Tibial nerve (tissue), 4 donors: ENCODE results near the gene GSC. TPM values are rescaled to one million over a fixed set of nuclear protein-coding genes. Genes with fewer than 3 reads are reported as not detected.
"Not testable (repeated sequence)": the region's sequence is repeated elsewhere in the genome, so short reads cannot be mapped to it uniquely, and the experiment has no call there.

Experiments used
- DNase-seq, 2 donors: peaks; one replicate each; pipeline ENCODE4 v3.0.0-alpha.2; 2019; ENCODE audit warnings: low spot score in 2 of 2
- H3K27ac ChIP-seq, 4 donors: fragments of 200-600 bp; sonication (generic) in 3 of 4; one replicate each; pipeline ENCODE4 v1.5.1; 2017 to 2019; ENCODE audit warnings: mild to moderate bottlenecking in 1 of 4
- H3K27me3 ChIP-seq, 2 donors: fragments of 200-600 bp; sonication (generic) in 1 of 2; one replicate each; pipeline versions ENCODE4 v1.5.1 to v1.6.0; 2017 to 2019
- H3K36me3 ChIP-seq, 3 donors: fragments of 200-600 bp; sonication (generic); one replicate each; pipeline ENCODE4 v1.5.1; 2018 to 2019
- H3K4me1 ChIP-seq, 4 donors: fragments of 200-600 bp; sonication (generic) in 3 of 4; one replicate each; pipeline ENCODE4 v1.5.1; 2017 to 2019
- H3K4me3 ChIP-seq, 4 donors: fragments of 200-600 bp; sonication (generic) in 3 of 4; one replicate each; pipeline ENCODE4 v1.5.1; 2017 to 2019; ENCODE audit warnings: mild to moderate bottlenecking in 1 of 4, moderate library complexity in 1 of 4
- H3K9me3 ChIP-seq, 4 donors: fragments of 200-600 bp; sonication (generic) in 3 of 4; one replicate each; pipeline ENCODE4 v1.5.1; 2017 to 2019
- CTCF ChIP-seq, 5 experiments: fragments of 200-600 bp in 3 of 5; fragments of 450-650 bp in 2 of 5; sonication (generic) in 3 of 5; IDR thresholded peaks; one replicate each; pipeline ENCODE4 v1.5.1; 2016 to 2019; ENCODE audit warnings: antibody characterized with exemption in 5 of 5, mild to moderate bottlenecking in 3 of 5, moderate library complexity in 2 of 5
- EP300 ChIP-seq, 2 donors: sonication (generic); formaldehyde crosslinking; IDR thresholded peaks; one replicate each; pipeline ENCODE4 v1.6.1; 2017; ENCODE audit warnings: antibody characterized with exemption in 2 of 2, mild to moderate bottlenecking in 1 of 2
- POLR2A ChIP-seq, 2 donors: fragments of 450-650 bp; IDR thresholded peaks; one replicate each; pipeline ENCODE4 v1.6.1; 2017; ENCODE audit warnings: antibody characterized with exemption in 2 of 2, mild to moderate bottlenecking in 2 of 2, moderate library complexity in 2 of 2
- WGBS, 2 donors: methylation state at CpG; one replicate each; pipeline ENCODE4 v1.1.5; 2018; 5-methylcytosine and 5-hydroxymethylcytosine counted together
- total RNA-seq, 4 donors: library from RNA; depleted of rRNA; stranded (reverse); fragments of >200 nt; gene quantifications; one replicate each; pipeline ENCODE4 v1.1.0, GENCODE V29; 2016

GSC gene
- total RNA-seq, 4 donors from 2014 or later, result 0.44 to 13.1 (median 2.2) TPM

GRCh38 chr14:94748667-94749347 is 21.1 kb downstream of the GSC start:
- TF ChIP-seq CTCF (IDR thresholded peaks at IDR 0.05), result peak in 3 of 5 experiments; percentile 11 to 17 (median 17)
- no peak for TF ChIP-seq POLR2A (IDR thresholded peaks at IDR 0.05)
- H3K9me3 ChIP-seq, result no peaks in the 10 kb centered on the region
- H3K4me3 ChIP-seq, result no peak overlapping the region
- no peak for DNase-seq
- H3K36me3 ChIP-seq, result no peaks in the 10 kb centered on the region
- H3K27me3 ChIP-seq, result peaks cover 0 to 5% of the 10 kb centered on the region in 2 donors
- H3K27ac ChIP-seq, result no peak overlapping the region
- H3K4me1 ChIP-seq, result peaks cover 0 to 24% (median 0%) of the 10 kb centered on the region in 4 donors
- WGBS, 2 donors, result 37% methylated on average over 11 of the region's 11 CpGs

GRCh38 chr14:94747739-94748138 is 22.2 kb downstream of the GSC start:
- Histone ChIP-seq H3K9me3 (no peaks in the 10 kb centered on the region), H3K4me3 (no peak overlapping the region), H3K36me3 (no peaks in the 10 kb centered on the region), H3K4me1 (peaks cover 0 to 13% (median 0%) of the 10 kb centered on the region in 4 donors), H3K27ac (no peak overlapping the region), H3K27me3 (peaks cover 0 to 7% of the 10 kb centered on the region in 2 donors)
- WGBS, 2 donors, result 50 to 66% methylated on average over 3 of the region's 3 CpGs
- TF ChIP-seq POLR2A (IDR thresholded peaks at IDR 0.05) (no peak), CTCF (IDR thresholded peaks at IDR 0.05) (no peak), EP300 (IDR thresholded peaks at IDR 0.05) (no peak)
- no peak for DNase-seq

GRCh38 chr14:94747153-94747552 is 22.8 kb downstream of the GSC start:
- not testable (repeated sequence) for H3K36me3 ChIP-seq, DNase-seq, H3K27me3 ChIP-seq, H3K4me3 ChIP-seq, H3K4me1 ChIP-seq, H3K27ac ChIP-seq, H3K9me3 ChIP-seq
- 83 to 84% methylated on average over 7 of the region's 7 CpGs for WGBS, 2 donors

- no peak for DNase-seq
- Histone ChIP-seq H3K9me3 (no peaks in the 10 kb centered on the region), H3K27me3 (peaks cover 0 to 7% of the 10 kb centered on the region in 2 donors), H3K36me3 (no peaks in the 10 kb centered on the region), H3K4me3 (no peak overlapping the region), H3K27ac (no peak overlapping the region), H3K4me1 (peaks cover 0 to 7% (median 0%) of the 10 kb centered on the region in 4 donors)
- TF ChIP-seq CTCF (IDR thresholded peaks at IDR 0.05), result no peak
- TF ChIP-seq EP300 (IDR thresholded peaks at IDR 0.05), result no peak
- TF ChIP-seq POLR2A (IDR thresholded peaks at IDR 0.05), result no peak
- 94% methylated on average over 3 of the region's 3 CpGs for WGBS, 2 donors
Observed at GRCh38 chr14:94746131-94746530, 23.8 kb downstream of the GSC start.

GRCh38 chr14:94738751-94739150 is 31.2 kb downstream of the GSC start:
- 75 to 81% methylated on average over 5 of the region's 5 CpGs for WGBS, 2 donors
- no peak for TF ChIP-seq POLR2A (IDR thresholded peaks at IDR 0.05)
- TF ChIP-seq CTCF (IDR thresholded peaks at IDR 0.05), result no peak
- TF ChIP-seq EP300 (IDR thresholded peaks at IDR 0.05), result no peak
- H3K27me3 ChIP-seq, result peaks cover 0 to under 1% of the 10 kb centered on the region in 2 donors

More at GRCh38 chr14:94738751-94739150, 31.2 kb downstream of the GSC start:
- Histone ChIP-seq H3K4me3 (no peak overlapping the region), H3K36me3 (no peaks in the 10 kb centered on the region), H3K9me3 (no peaks in the 10 kb centered on the region), H3K27ac (no peak overlapping the region), H3K4me1 (peaks cover 0 to 3% (median 0%) of the 10 kb centered on the region in 4 donors)
- no peak for DNase-seq
